Left lobe of liver (tissue), 2 donors: Measurements from ENCODE around the gene JCAD. TPM values are rescaled to one million over a fixed set of nuclear protein-coding genes. Genes with fewer than 3 reads are reported as not detected.
"Not testable (repeated sequence)": the region's sequence is repeated elsewhere in the genome, so short reads cannot be mapped to it uniquely, and the experiment has no call there.

Experiments
- ATAC-seq: fragments of 200-7000 bp; cut with Tn5 transposase; one replicate; pipeline ENCODE4 v1.9.1; 2020; ENCODE audit warnings: mild to moderate bottlenecking, moderate library complexity
- DNase-seq: peaks from one replicate; pipeline ENCODE4 v3.0.0-alpha.2; 2020; ENCODE audit warnings: low spot score
- total RNA-seq: library from RNA; stranded (reverse); gene quantifications from one replicate; pipeline ENCODE4 v1.2.1, GENCODE V29; 2021
- donor health status: DM: no; HTN: no; CAD: no; lungs with moderate emphysema.
- donor health status: DM: no; HTN: yes; CAD: no.

Gene JCAD
- total RNA-seq, 1 donor from 2014 or later: 4.2 TPM

- peak; percentile 84 for ATAC-seq
- DNase-seq: peak; percentile 72
These were observed 32.1 kb downstream of the JCAD start for GRCh38 chr10:30027057-30028005.

GRCh38 chr10:30026578-30026977 lies 32.8 kb downstream of the JCAD start:
- no peak for DNase-seq

GRCh38 chr10:30026080-30026479 lies 33.3 kb downstream of the JCAD start:
- DNase-seq: no peak
- no peak for ATAC-seq

More at GRCh38 chr10:30026578-30026977, 32.8 kb downstream of the JCAD start:
- ATAC-seq: no peak

- ATAC-seq, DNase-seq: not testable (repeated sequence)
These were observed 34.0 kb downstream of the JCAD start for GRCh38 chr10:30025428-30025827.

GRCh38 chr10:30022590-30022989 lies 36.8 kb downstream of the JCAD start:
- DNase-seq (no peak), ATAC-seq (no peak)

GRCh38 chr10:30019468-30019867 lies 39.9 kb downstream of the JCAD start:
- DNase-seq: no peak
- ATAC-seq: no peak

GRCh38 chr10:30018496-30018895 lies 40.9 kb downstream of the JCAD start:
- ATAC-seq (no peak), DNase-seq (no peak)

- DNase-seq (no peak), ATAC-seq (no peak)
These were observed 41.4 kb downstream of the JCAD start for GRCh38 chr10:30017966-30018365.

- DNase-seq (no peak), ATAC-seq (no peak)
These were observed 41.8 kb downstream of the JCAD start for GRCh38 chr10:30017556-30017955.

GRCh38 chr10:30014511-30014910 lies 44.9 kb downstream of the JCAD start:
- no peak for DNase-seq
- no peak for ATAC-seq

- peak; percentile 73 for DNase-seq
- peak; percentile 90 for ATAC-seq
These were observed 45.6 kb downstream of the JCAD start for GRCh38 chr10:30013757-30014156.

- DNase-seq (no peak), ATAC-seq (no peak)
These were observed 47.3 kb downstream of the JCAD start for GRCh38 chr10:30011956-30012647.

GRCh38 chr10:30011396-30011795 lies 48.0 kb downstream of the JCAD start:
- no peak for ATAC-seq
- DNase-seq: no peak

- no peak for ATAC-seq
These were observed 52.0 kb downstream of the JCAD start for GRCh38 chr10:30007406-30007805.

GRCh38 chr10:30006410-30006809 lies 53.0 kb downstream of the JCAD start:
- no peak for ATAC-seq
- no peak for DNase-seq

More at GRCh38 chr10:30007406-30007805, 52.0 kb downstream of the JCAD start:
- DNase-seq: no peak

- ATAC-seq, DNase-seq: not testable (repeated sequence)
These were observed 54.3 kb downstream of the JCAD start for GRCh38 chr10:30005116-30005515.

- DNase-seq: peak; percentile 86
- peak; percentile 81 for ATAC-seq
These were observed 56.7 kb downstream of the JCAD start for GRCh38 chr10:30002426-30003266.

GRCh38 chr10:30000802-30001571 lies 58.4 kb downstream of the JCAD start:
- DNase-seq (peak; percentile 64), ATAC-seq (peak; percentile 74)

GRCh38 chr10:29998142-29998808 lies 61.1 kb downstream of the JCAD start:
- DNase-seq: peak; percentile 80
- ATAC-seq: peak; percentile 67

- ATAC-seq (peak; percentile 8), DNase-seq (no peak)
These were observed 64.6 kb downstream of the JCAD start for GRCh38 chr10:29994811-29995210.
